ENCODE data around the gene SCAF1. TPM values are rescaled to one million over a fixed set of nuclear protein-coding genes. Genes with fewer than 3 reads are reported as not detected.
"Not testable (repeated sequence)": the region's sequence is repeated elsewhere in the genome, so short reads cannot be mapped to it uniquely, and the experiment has no call there.

Gene SCAF1
- total RNA-seq, 1 donor from 2014 or later: 68.6 TPM

- DNase-seq (ENCODE audit: extremely low read depth, low read depth, low spot score): no peak
These were observed 26.1 kb upstream of the SCAF1 start for GRCh38 chr19:49615861-49616260.

- DNase-seq (ENCODE audit: extremely low read depth, low read depth, low spot score): no peak
These were observed 25.5 kb upstream of the SCAF1 start for GRCh38 chr19:49616532-49616931.

- DNase-seq (ENCODE audit: extremely low read depth, low read depth, low spot score): no peak
These were observed 25.1 kb upstream of the SCAF1 start for GRCh38 chr19:49616945-49617344.

GRCh38 chr19:49617860-49618259 lies 24.1 kb upstream of the SCAF1 start:
- not testable (repeated sequence) for DNase-seq (ENCODE audit: extremely low read depth, low read depth, low spot score)

- DNase-seq (ENCODE audit: extremely low read depth, low read depth, low spot score): no peak
These were observed 16.8 kb upstream of the SCAF1 start for GRCh38 chr19:49624967-49625910.

- DNase-seq (ENCODE audit: extremely low read depth, low read depth, low spot score): no peak
These were observed 15.8 kb upstream of the SCAF1 start for GRCh38 chr19:49626226-49626625.

GRCh38 chr19:49629659-49630058 lies 12.3 kb upstream of the SCAF1 start:
- DNase-seq (ENCODE audit: extremely low read depth, low read depth, low spot score): no peak

- no peak for DNase-seq (ENCODE audit: extremely low read depth, low read depth, low spot score)
These were observed 10.9 kb upstream of the SCAF1 start for GRCh38 chr19:49631014-49631588.

- DNase-seq (ENCODE audit: extremely low read depth, low read depth, low spot score): no peak
These were observed 10.3 kb upstream of the SCAF1 start for GRCh38 chr19:49631610-49632192.

- DNase-seq (ENCODE audit: extremely low read depth, low read depth, low spot score): no peak
These were observed 9.4 kb upstream of the SCAF1 start for GRCh38 chr19:49632576-49632975.

GRCh38 chr19:49633273-49633672 lies 8.7 kb upstream of the SCAF1 start:
- not testable (repeated sequence) for DNase-seq (ENCODE audit: extremely low read depth, low read depth, low spot score)

GRCh38 chr19:49635530-49636232 lies 6.3 kb upstream of the SCAF1 start:
- no peak for DNase-seq (ENCODE audit: extremely low read depth, low read depth, low spot score)

- DNase-seq (ENCODE audit: extremely low read depth, low read depth, low spot score): no peak
These were observed 5.6 kb upstream of the SCAF1 start for GRCh38 chr19:49636233-49636932.

- DNase-seq (ENCODE audit: extremely low read depth, low read depth, low spot score): no peak
These were observed 3.9 kb upstream of the SCAF1 start for GRCh38 chr19:49637821-49638738.

- DNase-seq (ENCODE audit: extremely low read depth, low read depth, low spot score): no peak
These were observed 2.5 kb upstream of the SCAF1 start for GRCh38 chr19:49639401-49640112.

GRCh38 chr19:49640113-49640898 lies 1.7 kb upstream of the SCAF1 start, which contains the start of gene RRAS:
Gene RRAS (minus strand): TSS chr19:49640143. CDS start chr19:49640098, 45 bp downstream.
- DNase-seq (ENCODE audit: extremely low read depth, low read depth, low spot score): peak; percentile 98

GRCh38 chr19:49642492-49643035 lies 555 bp downstream of the SCAF1 start:
- no peak for DNase-seq (ENCODE audit: extremely low read depth, low read depth, low spot score)

GRCh38 chr19:49643466-49643865 lies 1.5 kb downstream of the SCAF1 start:
- no peak for DNase-seq (ENCODE audit: extremely low read depth, low read depth, low spot score)
